H1 (cell line): Measurements from ENCODE around the gene PRKAA2.

Experiments
- BCL11A ChIP-seq, 2 experiments: IDR thresholded peaks; one replicate each; pipeline ENCODE4 v1.6.1; 2011; ENCODE audit warnings: low read depth in 2 of 2, low read length in 2 of 2, mild to moderate bottlenecking in 2 of 2
- CBX8 ChIP-seq: fragments of 300-800, 300-1000 bp; sonication (generic); IDR thresholded peaks from 2 replicates; pipeline ENCODE4 v1.7.1; 2016; ENCODE audit warnings: low read depth, low read length, borderline replicate concordance
- EZH2 ChIP-seq: fragments of 200-600 bp; sonication (generic); IDR thresholded peaks from 2 replicates; pipeline ENCODE4 v1.7.1; 2012; ENCODE audit warnings: low read depth, mild to moderate bottlenecking, moderate library complexity, low read length, inconsistent platforms; ENCODE audit not compliant: severe bottlenecking

GRCh38 chr1:56627019-56627635 lies 18.0 kb upstream of the PRKAA2 start:
- TF ChIP-seq EZH2 (no peak), CBX8 (no peak), BCL11A (IDR thresholded peaks at IDR 0.05; ENCODE audit: low read depth in 2 of 2, low read length in 2 of 2) (no peak)
